Measurements from ENCODE around the gene IRGC.

IRGC gene, protein sequence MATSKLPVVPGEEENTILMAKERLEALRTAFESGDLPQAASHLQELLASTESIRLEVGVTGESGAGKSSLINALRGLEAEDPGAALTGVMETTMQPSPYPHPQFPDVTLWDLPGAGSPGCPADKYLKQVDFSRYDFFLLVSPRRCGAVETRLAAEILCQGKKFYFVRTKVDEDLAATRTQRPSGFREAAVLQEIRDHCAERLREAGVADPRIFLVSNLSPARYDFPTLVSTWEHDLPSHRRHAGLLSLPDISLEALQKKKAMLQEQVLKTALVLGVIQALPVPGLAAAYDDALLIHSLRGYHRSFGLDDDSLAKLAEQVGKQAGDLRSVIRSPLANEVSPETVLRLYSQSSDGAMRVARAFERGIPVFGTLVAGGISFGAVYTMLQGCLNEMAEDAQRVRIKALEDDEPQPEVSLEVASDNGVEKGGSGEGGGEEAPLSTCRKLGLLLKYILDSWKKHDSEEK

DNA sequence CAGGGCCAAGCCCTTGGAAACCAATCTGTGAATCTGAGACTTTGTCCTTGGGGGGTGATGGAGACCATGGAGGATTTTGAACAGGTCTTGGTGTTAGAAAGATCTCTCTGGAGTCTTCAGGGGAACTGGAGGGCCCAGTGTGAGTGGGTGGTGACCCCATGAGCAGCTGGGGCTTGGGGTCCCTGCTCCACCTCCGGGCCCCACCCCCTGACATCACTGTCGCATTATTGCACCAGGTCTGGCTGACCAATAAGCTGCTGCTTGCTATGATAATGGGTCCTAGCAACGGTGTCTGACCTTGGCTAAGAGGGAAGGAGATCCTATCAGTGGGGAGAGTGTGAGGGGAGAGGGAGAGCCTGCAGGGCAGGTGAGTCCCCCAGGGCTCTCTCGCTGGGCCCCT is at the start of gene IRGC:
IRGC (plus strand) TSS at position 301 of the 400 bp plus-strand sequence. CDS start 2,483 bp downstream, outside the sequence.
- H3K36me3 ChIP-seq = no peaks in the 10 kb centered on the region
- H3K27me3 ChIP-seq = no peaks in the 10 kb centered on the region
- H3K4me2 ChIP-seq = peak within 1 kb of the TSS in 1 of 11 experiments; percentile 11; a peak in 2 of 22 replicates
- peaks cover 0 to 17% (median 12%) of the 10 kb centered on the region in 10 experiments; a peak in 14 of 20 replicates for H3K4me1 ChIP-seq
- H3K27ac ChIP-seq = peak within 1 kb of the TSS in 2 of 11 experiments; percentile 27 to 34; a peak in 4 of 22 replicates
- no peak for TF ChIP-seq Cebpa-rat (IDR thresholded peaks at IDR 0.05)
- no peaks in the 10 kb centered on the region for H4K20me1 ChIP-seq
- 0 out of 22 replicates have a peak within 1 kb of the TSS, but pooled peaks of 1 of the 11 experiments have one; percentile 8 for H3K9ac ChIP-seq
- no peak within 1 kb of the TSS for H3K4me3 ChIP-seq
- no peaks in the 10 kb centered on the region for H3K9me3 ChIP-seq (replicated peaks in 1 of 11)

DNA sequence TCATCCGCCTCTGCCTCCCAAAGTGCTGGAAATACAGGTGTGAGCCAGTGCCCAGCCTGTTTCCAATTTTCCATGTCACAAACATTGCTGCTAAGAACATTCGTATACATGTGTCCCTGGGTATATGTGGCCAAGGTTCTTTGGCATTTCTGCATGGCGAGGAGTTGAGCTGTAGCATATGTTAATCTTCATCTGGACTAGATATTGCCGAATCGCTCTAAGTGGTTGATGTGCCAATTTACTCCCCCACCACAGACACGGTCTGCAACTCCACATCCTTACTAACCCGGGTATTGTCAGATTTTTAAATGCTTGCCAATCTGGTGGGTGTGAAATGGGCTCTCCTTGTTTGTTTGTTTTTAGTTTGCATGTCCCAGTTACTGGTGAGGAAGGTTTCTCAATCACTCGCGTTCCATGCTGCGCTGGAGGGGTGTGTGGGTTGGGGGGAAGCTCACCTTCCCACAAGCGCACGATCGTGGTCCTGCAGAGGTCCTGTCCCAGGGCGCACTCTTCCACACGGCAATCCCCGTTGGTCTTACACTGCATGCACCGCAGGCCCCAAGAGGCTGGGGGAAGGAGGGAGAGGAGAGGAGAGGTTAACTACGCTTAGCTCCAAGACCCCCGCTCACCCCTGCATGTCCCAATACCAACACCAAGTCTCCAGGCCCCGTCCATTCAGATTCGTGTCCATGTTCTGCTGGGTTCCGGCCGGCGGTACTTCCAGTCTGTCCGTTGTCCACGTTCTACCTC is 48.6 kb upstream of the IRGC start:
- Histone ChIP-seq H3K9me3 (replicated peaks in 1 of 11) (0 out of 22 replicates have a peak, but pooled peaks cover 0 to 4% (median 0%) of the 10 kb centered on the region in 11 experiments), H3K36me3 (peaks cover 46 to 55% (median 51%) of the 10 kb centered on the region in 11 experiments), H3K27ac (peak overlapping the region in 10 of 11 experiments; percentile 37 to 85 (median 78); a peak in 19 of 22 replicates), H3K27me3 (no peaks in the 10 kb centered on the region), H3K4me1 (peaks cover 57 to 78% (median 76%) of the 10 kb centered on the region in 10 experiments), H3K4me3 (peak overlapping the region; percentile 58 to 71 (median 68)), H3K9ac (peak overlapping the region; percentile 72 to 87 (median 79)), H3K4me2 (peak overlapping the region; percentile 90 to 99 (median 96)), H4K20me1 (peaks cover 29 to 60% (median 54%) of the 10 kb centered on the region in 11 experiments)
- no peak for TF ChIP-seq Cebpa-rat (IDR thresholded peaks at IDR 0.05)

DNA sequence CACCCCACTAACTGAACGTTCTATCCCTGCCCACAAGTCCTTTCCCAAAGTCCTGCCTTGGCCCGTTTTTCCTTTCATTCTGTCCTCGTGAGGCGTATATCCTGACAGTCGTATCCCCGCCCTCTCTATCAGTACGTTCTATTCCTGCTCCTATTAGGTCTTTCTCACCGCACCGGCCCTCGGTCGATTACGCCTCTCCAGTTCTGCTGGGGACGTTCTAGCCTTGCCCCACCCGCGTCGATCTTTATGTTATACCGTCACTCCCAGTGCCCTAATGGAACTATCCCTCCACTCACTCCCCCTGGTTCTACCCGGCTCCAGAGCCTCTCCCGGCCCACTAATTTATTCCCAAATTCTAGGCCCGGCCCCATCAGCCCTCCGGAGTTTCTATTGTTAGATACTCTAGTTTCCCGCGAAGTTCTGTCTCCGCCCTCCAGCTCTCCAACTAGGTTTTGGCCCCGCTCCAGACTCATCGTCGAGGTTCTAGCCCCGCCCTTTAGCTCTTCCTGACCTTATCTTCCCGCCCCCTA is 47.9 kb upstream of the IRGC start:
- peak overlapping the region; percentile 90 to 99 (median 96) for H3K4me2 ChIP-seq
- H3K4me3 ChIP-seq = peak overlapping the region; percentile 58 to 71 (median 68)
- H3K9me3 ChIP-seq (replicated peaks in 1 of 11) = 0 out of 22 replicates have a peak, but pooled peaks cover 0 to 4% (median 0%) of the 10 kb centered on the region in 11 experiments
- H3K27me3 ChIP-seq = no peaks in the 10 kb centered on the region
- H3K27ac ChIP-seq = peak overlapping the region; percentile 8 to 85 (median 78); a peak in 20 of 22 replicates
- H4K20me1 ChIP-seq = peaks cover 28 to 54% (median 48%) of the 10 kb centered on the region in 11 experiments
- H3K9ac ChIP-seq = peak overlapping the region; percentile 72 to 87 (median 79)
- no peak for TF ChIP-seq Cebpa-rat (IDR thresholded peaks at IDR 0.05)
- H3K36me3 ChIP-seq = peaks cover 40 to 48% (median 44%) of the 10 kb centered on the region in 11 experiments
- H3K4me1 ChIP-seq = peaks cover 54 to 78% (median 76%) of the 10 kb centered on the region in 10 experiments

DNA sequence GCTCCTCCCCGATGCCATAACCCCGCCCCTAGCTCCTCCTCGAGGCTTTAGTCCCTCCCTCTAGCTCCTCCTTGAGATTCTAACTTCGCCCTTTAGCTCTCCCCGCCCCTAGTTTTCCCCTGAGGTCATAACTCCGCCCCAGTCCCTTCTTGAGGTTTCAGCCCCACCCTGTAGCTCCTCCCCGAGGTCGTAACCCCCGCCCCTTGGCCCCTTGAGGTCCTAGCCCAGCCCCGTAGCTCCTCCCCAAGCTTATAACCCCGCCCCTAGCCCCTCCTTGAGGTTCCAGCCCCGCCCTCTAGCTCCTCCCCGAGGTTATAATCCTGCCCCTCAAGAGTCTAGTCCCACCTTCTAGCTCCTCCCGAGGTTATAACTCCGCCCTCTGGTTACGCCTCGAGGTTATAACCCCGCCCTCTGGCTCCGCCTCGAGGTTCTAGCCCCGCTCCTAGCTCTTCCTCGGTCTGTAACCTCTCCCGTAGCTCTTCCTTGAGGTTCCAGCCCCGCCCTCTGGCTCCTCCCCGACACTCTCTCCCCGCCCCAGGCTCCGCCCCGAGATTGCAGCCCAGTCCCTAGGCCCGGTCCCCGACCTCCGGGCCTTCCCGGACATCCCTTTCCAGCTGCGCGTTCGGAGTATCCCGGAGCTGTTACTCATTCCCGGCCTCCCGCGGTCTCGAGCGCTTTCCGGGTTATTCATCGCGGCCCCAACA is 47.3 kb upstream of the IRGC start:
- Histone ChIP-seq H3K9me3 (replicated peaks in 1 of 11) (0 out of 22 replicates have a peak, but pooled peaks cover 0 to 4% (median 0%) of the 10 kb centered on the region in 11 experiments), H3K27ac (peak overlapping the region; percentile 80 to 97 (median 92)), H3K27me3 (no peaks in the 10 kb centered on the region), H3K4me1 (peaks cover 47 to 78% (median 76%) of the 10 kb centered on the region in 10 experiments), H3K36me3 (peaks cover 34 to 42% (median 38%) of the 10 kb centered on the region in 11 experiments), H4K20me1 (peaks cover 22 to 48% (median 41%) of the 10 kb centered on the region in 11 experiments), H3K9ac (peak overlapping the region; percentile 89 to 98 (median 93)), H3K4me3 (peak overlapping the region; percentile 68 to 94 (median 86)), H3K4me2 (peak overlapping the region; percentile 70 to 99 (median 88))
- TF ChIP-seq Cebpa-rat (IDR thresholded peaks at IDR 0.05) = no peak

DNA sequence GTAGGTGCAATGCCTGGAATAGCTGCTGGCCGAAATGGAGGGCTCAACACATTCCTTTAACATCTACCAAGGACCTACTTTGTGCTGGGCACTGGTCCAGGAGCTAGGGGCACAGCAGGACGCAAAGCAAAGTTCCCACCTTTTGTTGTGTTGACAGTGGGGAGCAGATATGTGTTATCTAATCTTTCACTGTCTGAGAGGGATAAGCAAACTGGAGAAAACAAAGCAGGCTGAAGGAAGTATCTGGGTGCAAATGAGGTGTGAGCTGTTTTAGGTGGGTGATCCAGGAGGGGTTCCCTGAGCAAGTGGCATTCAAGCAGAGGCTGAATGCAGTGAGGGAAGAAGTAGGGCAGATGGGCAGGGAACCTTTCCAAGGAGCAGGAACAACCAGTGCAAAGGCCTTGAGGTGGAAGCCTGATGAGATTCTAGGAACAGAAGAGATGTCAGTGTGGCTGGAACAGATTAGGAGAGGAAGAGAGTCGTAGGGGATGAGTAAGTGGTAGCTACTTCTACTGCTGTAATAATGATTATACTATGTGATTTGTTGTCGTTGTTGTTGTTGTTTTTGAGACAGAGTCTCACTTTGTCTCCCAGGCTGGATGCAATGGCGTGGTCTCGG is 43.7 kb upstream of the IRGC start:
- Histone ChIP-seq H3K27me3 (no peaks in the 10 kb centered on the region), H3K27ac (peak overlapping the region in 10 of 11 experiments; percentile 0 to 97 (median 82); a peak in 15 of 22 replicates), H3K4me2 (peak overlapping the region in 8 of 11 experiments; percentile 6 to 94 (median 85); a peak in 14 of 22 replicates), H3K4me3 (no peak overlapping the region), H4K20me1 (peaks cover 9 to 15% (median 10%) of the 10 kb centered on the region in 11 experiments), H3K9me3 (replicated peaks in 1 of 11) (no peaks in the 10 kb centered on the region), H3K36me3 (peaks cover 6 to 9% (median 7%) of the 10 kb centered on the region in 11 experiments), H3K9ac (peak overlapping the region in 1 of 11 experiments; percentile 31; a peak in 1 of 22 replicates), H3K4me1 (peaks cover 34 to 75% (median 69%) of the 10 kb centered on the region in 10 experiments)
- TF ChIP-seq Cebpa-rat (IDR thresholded peaks at IDR 0.05) = no peak

DNA sequence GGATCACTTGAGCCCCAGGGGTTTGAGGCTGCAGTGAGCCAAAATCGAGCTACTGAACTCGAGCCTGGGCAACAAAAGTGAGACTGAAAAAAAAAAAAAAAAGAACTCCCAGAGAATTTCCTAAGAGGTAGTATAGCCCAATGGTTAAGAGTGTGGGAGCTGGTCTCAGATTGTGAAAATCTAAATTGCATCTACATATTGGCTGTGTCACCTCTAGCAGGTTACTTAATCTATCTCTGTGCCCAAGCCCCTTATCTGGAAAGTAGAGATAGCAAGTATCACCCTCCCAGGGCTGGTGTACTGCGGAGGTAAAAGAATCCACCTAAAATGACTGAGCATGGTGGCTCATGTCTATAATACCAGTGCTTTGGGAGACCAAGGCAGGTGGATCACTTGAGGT is 42.2 kb upstream of the IRGC start:
- Histone ChIP-seq H3K4me3 (no peak overlapping the region), H3K4me1 (peaks cover 25 to 69% (median 60%) of the 10 kb centered on the region in 10 experiments), H3K9ac (peak overlapping the region in 1 of 11 experiments; percentile 68; a peak in 2 of 22 replicates), H3K36me3 (no peaks in the 10 kb centered on the region), H3K27ac (peak overlapping the region; percentile 61 to 97 (median 87); a peak in 20 of 22 replicates), H3K27me3 (no peaks in the 10 kb centered on the region), H3K4me2 (peak overlapping the region in 8 of 11 experiments; percentile 74 to 94 (median 87); a peak in 15 of 22 replicates), H4K20me1 (peaks cover 0 to 5% (median 0%) of the 10 kb centered on the region in 11 experiments; a peak in 3 of 22 replicates), H3K9me3 (replicated peaks in 1 of 11) (no peaks in the 10 kb centered on the region)
- TF ChIP-seq Cebpa-rat (IDR thresholded peaks at IDR 0.05) = no peak

DNA sequence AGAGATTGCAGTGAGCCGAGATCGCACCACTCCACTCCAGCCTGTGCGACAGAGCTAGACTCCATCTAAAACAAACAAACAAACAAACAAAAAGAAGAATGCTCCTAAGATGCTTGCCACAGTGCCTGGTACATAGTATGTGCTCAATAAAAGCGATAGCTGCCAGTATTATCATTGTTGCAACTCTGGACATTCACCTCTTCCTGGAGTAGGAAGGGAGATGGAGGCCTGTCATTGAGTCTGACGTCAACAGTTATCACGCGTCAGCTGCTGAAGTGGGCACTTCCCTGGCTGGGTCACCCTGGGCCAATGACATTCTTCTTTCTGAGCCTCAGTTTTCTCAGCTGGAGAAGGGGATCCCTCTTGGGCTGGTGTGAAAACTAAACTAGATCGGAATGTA is 41.7 kb upstream of the IRGC start:
- peak overlapping the region; percentile 61 to 97 (median 87) for H3K27ac ChIP-seq
- H3K27me3 ChIP-seq = no peaks in the 10 kb centered on the region
- no peaks in the 10 kb centered on the region for H3K36me3 ChIP-seq
- H3K9me3 ChIP-seq (replicated peaks in 1 of 11) = no peaks in the 10 kb centered on the region
- peaks cover 25 to 72% (median 60%) of the 10 kb centered on the region in 10 experiments for H3K4me1 ChIP-seq
- TF ChIP-seq Cebpa-rat (IDR thresholded peaks at IDR 0.05) = no peak
- H3K4me3 ChIP-seq = peak overlapping the region in 1 of 10 experiments; percentile 7; a peak in 1 of 20 replicates
- H3K4me2 ChIP-seq = peak overlapping the region; percentile 33 to 94 (median 84); a peak in 21 of 22 replicates
- peaks cover 0 to 2% (median 0%) of the 10 kb centered on the region in 11 experiments; a peak in 3 of 22 replicates for H4K20me1 ChIP-seq
- H3K9ac ChIP-seq = peak overlapping the region in 10 of 11 experiments; percentile 29 to 79 (median 69); a peak in 15 of 22 replicates
